ENCODE measurements around the gene LRRC58. TPM values are rescaled to one million over a fixed set of nuclear protein-coding genes. Genes with fewer than 3 reads are reported as not detected.

The LRRC58 gene
- total RNA-seq, 2 experiments from 2014 or later: 24.1 to 30.2 TPM

DNA sequence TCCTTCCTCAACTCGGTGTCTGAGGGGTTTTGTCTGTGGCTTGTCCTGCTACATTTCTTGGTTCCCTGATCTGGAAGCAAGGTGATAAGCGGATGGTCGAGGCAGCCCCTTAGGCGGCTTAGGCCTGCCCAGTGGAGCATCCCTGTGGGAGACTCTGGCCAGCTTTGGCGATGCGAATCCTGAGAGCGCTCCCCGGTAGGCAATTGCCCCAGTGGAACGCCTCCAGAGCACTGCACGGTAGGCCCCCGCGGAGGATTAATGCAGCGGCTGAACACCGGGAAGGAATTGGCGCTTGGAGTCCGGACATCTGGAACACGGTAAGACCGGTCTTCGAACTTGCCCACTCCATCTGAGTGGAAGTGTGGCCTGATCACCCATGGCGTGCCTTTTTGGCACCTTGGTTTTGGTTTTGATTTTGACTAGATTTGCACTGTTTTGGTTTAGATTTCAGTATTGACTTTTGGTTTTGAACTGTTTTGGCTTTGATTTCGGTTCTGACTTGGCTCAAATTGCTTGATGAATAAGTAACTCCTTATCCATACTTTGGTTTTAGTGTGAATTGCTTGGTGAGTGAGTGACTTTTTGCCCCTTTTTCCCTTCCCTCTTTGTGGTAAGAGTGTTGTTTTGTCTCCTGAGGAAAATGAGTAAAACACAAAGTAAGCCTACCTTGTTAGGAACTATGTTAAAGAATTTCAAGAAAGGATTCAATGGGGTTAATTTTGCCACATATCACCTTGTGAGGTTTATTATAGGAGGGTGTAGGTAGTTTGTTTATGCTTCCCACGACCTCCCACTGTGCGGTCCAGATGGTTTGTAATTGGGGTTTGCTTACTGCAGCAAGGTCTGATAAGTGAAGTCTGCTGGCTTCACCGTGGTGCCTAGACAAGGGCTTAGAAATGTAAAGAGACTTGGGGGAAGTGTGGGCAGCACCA is 37.0 kb downstream of the LRRC58 start:
- POLR2A ChIA-PET: no interaction called here
- H3K79me2 ChIP-seq (ENCODE audit: insufficient read depth, low read depth, low read length): no peaks in the 10 kb centered on the region
- no peak overlapping the region for H3K27ac ChIP-seq (ENCODE audit: low read depth, low read length, poor library complexity, severe bottlenecking)
- BruUV-seq (replicated peaks): no TSS peak
- no peak overlapping the region for H3K4me3 ChIP-seq (ENCODE audit: low read depth, low read length, poor library complexity, severe bottlenecking)
- CTCF ChIA-PET (ENCODE audit: unreplicated experiment): no interaction called here
- no peaks in the 10 kb centered on the region for H4K20me1 ChIP-seq (ENCODE audit: insufficient read depth, low read length)
- no peak for DNase-seq (ENCODE audit: low spot score)
- no peaks in the 10 kb centered on the region for H3K9me2 ChIP-seq (ENCODE audit: insufficient read depth, low read length)
- no peak overlapping the region for H2AFZ ChIP-seq (ENCODE audit: low read length)
- H3K36me3 ChIP-seq (ENCODE audit: insufficient read depth, low read length): no peaks in the 10 kb centered on the region
- TF ChIP-seq EZH2phosphoT487 (IDR thresholded peaks at IDR 0.05; ENCODE audit: borderline replicate concordance, low read depth, low read length): no peak
- TF ChIP-seq, protein P1, sequence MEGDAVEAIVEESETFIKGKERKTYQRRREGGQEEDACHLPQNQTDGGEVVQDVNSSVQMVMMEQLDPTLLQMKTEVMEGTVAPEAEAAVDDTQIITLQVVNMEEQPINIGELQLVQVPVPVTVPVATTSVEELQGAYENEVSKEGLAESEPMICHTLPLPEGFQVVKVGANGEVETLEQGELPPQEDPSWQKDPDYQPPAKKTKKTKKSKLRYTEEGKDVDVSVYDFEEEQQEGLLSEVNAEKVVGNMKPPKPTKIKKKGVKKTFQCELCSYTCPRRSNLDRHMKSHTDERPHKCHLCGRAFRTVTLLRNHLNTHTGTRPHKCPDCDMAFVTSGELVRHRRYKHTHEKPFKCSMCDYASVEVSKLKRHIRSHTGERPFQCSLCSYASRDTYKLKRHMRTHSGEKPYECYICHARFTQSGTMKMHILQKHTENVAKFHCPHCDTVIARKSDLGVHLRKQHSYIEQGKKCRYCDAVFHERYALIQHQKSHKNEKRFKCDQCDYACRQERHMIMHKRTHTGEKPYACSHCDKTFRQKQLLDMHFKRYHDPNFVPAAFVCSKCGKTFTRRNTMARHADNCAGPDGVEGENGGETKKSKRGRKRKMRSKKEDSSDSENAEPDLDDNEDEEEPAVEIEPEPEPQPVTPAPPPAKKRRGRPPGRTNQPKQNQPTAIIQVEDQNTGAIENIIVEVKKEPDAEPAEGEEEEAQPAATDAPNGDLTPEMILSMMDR (conservative IDR thresholded peaks at IDR 0.05; ENCODE audit: low read length): no peak
- H3K9me3 ChIP-seq (ENCODE audit: low read length): no peaks in the 10 kb centered on the region
- intact Hi-C loops (cut with micrococcal nuclease; ENCODE audit: unreplicated experiment): no loop called here
- no peaks in the 10 kb centered on the region for H3K4me1 ChIP-seq (ENCODE audit: insufficient read depth, low read length, poor library complexity, severe bottlenecking)
- no peak overlapping the region for H3K4me2 ChIP-seq (ENCODE audit: low read length)

DNA sequence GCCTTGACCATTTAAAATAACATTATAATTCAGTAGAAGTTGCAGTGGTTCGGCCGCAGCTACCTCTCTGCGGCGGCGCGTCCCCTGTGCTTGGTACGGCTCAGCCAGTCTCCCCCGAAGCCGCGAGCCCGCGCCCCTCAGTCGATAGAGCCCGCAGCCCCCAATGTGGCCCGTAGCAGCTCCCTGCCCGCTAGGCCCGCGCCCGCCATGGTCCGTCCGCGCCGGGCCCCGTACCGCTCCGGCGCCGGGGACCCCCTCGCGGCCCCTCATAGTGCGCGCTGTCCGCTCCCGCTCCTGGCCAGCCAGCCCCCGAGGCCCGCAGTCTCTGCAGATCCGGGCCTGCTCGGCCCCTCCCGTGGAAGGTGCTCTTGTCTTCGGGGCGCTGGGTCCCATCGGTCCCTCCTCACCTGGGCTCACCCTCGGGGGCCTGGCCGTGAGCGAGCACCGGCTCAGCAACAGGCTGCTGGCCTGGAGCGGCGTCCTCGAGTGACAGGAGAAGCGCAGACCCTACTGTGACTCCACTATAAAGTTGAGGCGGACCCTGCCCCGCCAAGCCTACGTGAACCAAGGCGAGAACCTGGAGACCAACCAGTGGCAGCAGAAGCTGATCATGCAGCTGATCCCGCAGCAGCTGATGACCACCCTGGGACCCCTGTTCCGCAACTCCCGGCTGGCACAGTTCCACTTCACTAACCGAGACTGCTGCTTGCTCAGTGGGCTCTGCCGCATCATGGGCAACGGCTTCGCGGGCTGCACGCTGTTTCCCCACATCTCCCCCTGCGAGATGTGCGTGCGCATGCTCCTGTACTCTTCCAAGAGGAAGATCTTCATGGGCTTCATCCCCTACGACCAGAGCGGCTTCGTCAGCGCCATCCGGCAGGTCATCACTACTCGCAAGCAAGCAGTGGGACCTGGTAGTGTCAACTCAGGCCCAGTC is 42.4 kb downstream of the LRRC58 start:
- H2AFZ ChIP-seq (ENCODE audit: low read length): no peak overlapping the region
- POLR2A ChIA-PET: no interaction called here
- H3K27ac ChIP-seq (ENCODE audit: low read depth, low read length, poor library complexity, severe bottlenecking): no peak overlapping the region
- H3K4me2 ChIP-seq (ENCODE audit: low read length): no peak overlapping the region
- no peak for TF ChIP-seq EZH2phosphoT487 (IDR thresholded peaks at IDR 0.05; ENCODE audit: borderline replicate concordance, low read depth, low read length)
- TF ChIP-seq, protein P1 (conservative IDR thresholded peaks at IDR 0.05; ENCODE audit: low read length): no peak
- no TSS peak for BruUV-seq (replicated peaks)
- no peaks in the 10 kb centered on the region for H3K9me2 ChIP-seq (ENCODE audit: insufficient read depth, low read length)
- no peaks in the 10 kb centered on the region for H3K36me3 ChIP-seq (ENCODE audit: insufficient read depth, low read length)
- H4K20me1 ChIP-seq (ENCODE audit: insufficient read depth, low read length): no peaks in the 10 kb centered on the region
- H3K4me1 ChIP-seq (ENCODE audit: insufficient read depth, low read length, poor library complexity, severe bottlenecking): no peaks in the 10 kb centered on the region
- no peaks in the 10 kb centered on the region for H3K9me3 ChIP-seq (ENCODE audit: low read length)
- CTCF ChIA-PET (ENCODE audit: unreplicated experiment): no interaction called here
- DNase-seq (ENCODE audit: low spot score): no peak
- intact Hi-C loops (cut with micrococcal nuclease; ENCODE audit: unreplicated experiment): no loop called here
- no peak overlapping the region for H3K4me3 ChIP-seq (ENCODE audit: low read depth, low read length, poor library complexity, severe bottlenecking)
- H3K79me2 ChIP-seq (ENCODE audit: insufficient read depth, low read depth, low read length): no peaks in the 10 kb centered on the region
